Spleen (tissue), 11 donors: ENCODE measurements around the gene PEAR1. TPM values are rescaled to one million over a fixed set of nuclear protein-coding genes. Genes with fewer than 3 reads are reported as not detected.

Experiments used
- DNase-seq: peaks from one replicate; pipeline ENCODE4 v3.0.0-alpha.2; 2020
- H3K27ac ChIP-seq, 8 donors: fragments of 200-600 bp; sonication (generic) in 7 of 8; 1 replicate in 4 of 8; 2 replicates in 4 of 8; pipeline versions ENCODE4 v1.5.0 to v1.8.0; 2016 to 2021; ENCODE audit warnings: inconsistent platforms in 4 of 8, mild to moderate bottlenecking in 4 of 8, moderate library complexity in 1 of 8
- H3K27me3 ChIP-seq, 7 donors: fragments of 200-600 bp; sonication (generic) in 6 of 7; replicated peaks in 1 of 7; 1 replicate in 4 of 7; 2 replicates in 3 of 7; pipeline versions ENCODE4 v1.5.0 to v1.8.0; 2016 to 2021; ENCODE audit warnings: inconsistent platforms in 3 of 7, mild to moderate bottlenecking in 1 of 7
- H3K36me3 ChIP-seq, 6 donors: fragments of 200-600 bp; sonication (generic) in 5 of 6; 1 replicate in 4 of 6; 2 replicates in 2 of 6; pipeline versions ENCODE4 v1.5.0 to v1.8.0; 2016 to 2021; ENCODE audit warnings: inconsistent platforms in 2 of 6
- H3K4me1 ChIP-seq, 6 donors: fragments of 200-600 bp; sonication (generic) in 5 of 6; 1 replicate in 3 of 6; 2 replicates in 3 of 6; pipeline versions ENCODE4 v1.5.0 to v1.8.0; 2016 to 2021; ENCODE audit warnings: inconsistent platforms in 3 of 6
- H3K4me3 ChIP-seq, 8 donors: fragments of 200-600 bp; sonication (generic) in 7 of 8; 1 replicate in 4 of 8; 2 replicates in 4 of 8; pipeline versions ENCODE4 v1.5.0 to v1.8.0; 2016 to 2021; ENCODE audit warnings: inconsistent platforms in 4 of 8, mild to moderate bottlenecking in 4 of 8, moderate library complexity in 2 of 8
- H3K9me3 ChIP-seq, 8 donors: fragments of 200-600 bp; sonication (generic) in 7 of 8; 1 replicate in 4 of 8; 2 replicates in 4 of 8; pipeline versions ENCODE4 v1.5.0 to v1.8.0; 2016 to 2021; ENCODE audit warnings: inconsistent platforms in 4 of 8
- POLR2A ChIP-seq, 3 donors: fragments of 450-650 bp; IDR thresholded peaks; one replicate each; pipeline ENCODE4 v1.5.1; 2017; ENCODE audit warnings: antibody characterized with exemption in 3 of 3, mild to moderate bottlenecking in 1 of 3
- POLR2AphosphoS5 ChIP-seq, 3 donors: sonication (generic); formaldehyde crosslinking; IDR thresholded peaks; one replicate each; pipeline ENCODE4 v1.5.1; 2017; ENCODE audit warnings: antibody characterized with exemption in 3 of 3
- WGBS, 5 donors: extraction: QIAGEN DNeasy Blood & Tissue Kit in 3 of 5; methylation state at CpG; one replicate each; pipeline versions ENCODE4 v1.1.5 to v1.1.7; 2013 to 2018; 5-methylcytosine and 5-hydroxymethylcytosine counted together
- intact Hi-C: fragments of 100-400 bp; cut with DNase I; formaldehyde crosslinking; loops from one replicate; pipeline ENCODE4 v1.15.0; 2023; ENCODE audit warnings: low total_unique reads
- polyA plus RNA-seq, 3 donors: library from polyadenylated mRNA; stranded (reverse); fragments of 200-250 nt; gene quantifications; one replicate each; pipeline ENCODE4 v1.2.1, GENCODE V29; 2013
- total RNA-seq, 7 donors: library from RNA; depleted of rRNA in 3 of 7; stranded (reverse); fragments of >200 nt in 3 of 7; fragmentation: NEBNext Ultra II Directional in 4 of 7; extraction: Animal tissue kit (Norgen Biotek cat#: 25700) in 4 of 7; gene quantifications; one replicate each; pipeline versions ENCODE4 v1.1.0 to v1.2.1, GENCODE V29; 2016 to 2021
- TF ChIP-seq, protein P1 (sequence below), 11 experiments: fragments of 200-600 bp in 7 of 11; fragments of 450-650 bp in 4 of 11; sonication (generic) in 4 of 11; IDR thresholded peaks in 8 of 11; conservative IDR thresholded peaks in 3 of 11; 1 replicate in 7 of 11; 2 replicates in 4 of 11; pipeline versions ENCODE4 v1.4.0 to v1.8.0; 2016 to 2021; ENCODE audit warnings: antibody characterized with exemption in 11 of 11, inconsistent platforms in 4 of 11, mild to moderate bottlenecking in 1 of 11
- donor health status: healthy with polysubstance abuse.
- donor health status: DM: no; HTN: no; CAD: no; lungs with moderate emphysema.
- donor health status: DM: no; HTN: no; CAD: no.
- donor health status: Bipolar disorder and iron deficiency.
- donor health status: healthy.
- donor health status: DM: no; HTN: no; CAD: no.
- donor health status: DM: yes; HTN: yes; CAD: no.

The PEAR1 gene
- total and polyA plus RNA-seq, 10 donors, result 1.4 to 28.3 (median 20.2) TPM

DNA sequence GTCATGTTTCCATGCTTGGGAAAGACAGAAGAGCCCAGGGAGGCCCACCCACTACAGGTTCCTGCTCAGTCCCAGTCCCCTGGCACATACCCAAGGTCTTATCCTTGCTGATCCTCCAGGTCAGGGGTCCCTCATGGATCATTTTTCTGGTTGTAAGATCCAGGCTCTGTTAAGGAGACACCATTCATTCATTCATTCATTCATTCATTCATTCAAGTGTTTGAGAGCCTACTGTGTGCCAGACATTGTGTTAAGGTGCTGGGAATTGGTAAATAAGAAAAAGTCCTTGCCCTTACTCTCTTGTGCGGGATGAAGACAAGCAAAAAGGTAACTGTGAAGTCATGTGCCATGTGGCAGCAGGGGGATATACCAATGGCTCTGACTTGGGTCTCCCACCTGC is 50.8 kb downstream of the PEAR1 start:
- no peak overlapping the region for H3K27ac ChIP-seq
- WGBS, 5 donors, result 90 to 98% (median 94%) methylated on average over 1 of the region's 1 CpG
- no peak overlapping the region for H3K4me3 ChIP-seq
- TF ChIP-seq POLR2A (IDR thresholded peaks at IDR 0.05), result no peak
- TF ChIP-seq, protein P1, sequence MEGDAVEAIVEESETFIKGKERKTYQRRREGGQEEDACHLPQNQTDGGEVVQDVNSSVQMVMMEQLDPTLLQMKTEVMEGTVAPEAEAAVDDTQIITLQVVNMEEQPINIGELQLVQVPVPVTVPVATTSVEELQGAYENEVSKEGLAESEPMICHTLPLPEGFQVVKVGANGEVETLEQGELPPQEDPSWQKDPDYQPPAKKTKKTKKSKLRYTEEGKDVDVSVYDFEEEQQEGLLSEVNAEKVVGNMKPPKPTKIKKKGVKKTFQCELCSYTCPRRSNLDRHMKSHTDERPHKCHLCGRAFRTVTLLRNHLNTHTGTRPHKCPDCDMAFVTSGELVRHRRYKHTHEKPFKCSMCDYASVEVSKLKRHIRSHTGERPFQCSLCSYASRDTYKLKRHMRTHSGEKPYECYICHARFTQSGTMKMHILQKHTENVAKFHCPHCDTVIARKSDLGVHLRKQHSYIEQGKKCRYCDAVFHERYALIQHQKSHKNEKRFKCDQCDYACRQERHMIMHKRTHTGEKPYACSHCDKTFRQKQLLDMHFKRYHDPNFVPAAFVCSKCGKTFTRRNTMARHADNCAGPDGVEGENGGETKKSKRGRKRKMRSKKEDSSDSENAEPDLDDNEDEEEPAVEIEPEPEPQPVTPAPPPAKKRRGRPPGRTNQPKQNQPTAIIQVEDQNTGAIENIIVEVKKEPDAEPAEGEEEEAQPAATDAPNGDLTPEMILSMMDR (IDR thresholded peaks at IDR 0.05 in 8 of 11, conservative IDR thresholded peaks at IDR 0.05 in 3 of 11), result no peak
- TF ChIP-seq POLR2AphosphoS5 (IDR thresholded peaks at IDR 0.05), result no peak
- DNase-seq, result no peak
- no peaks in the 10 kb centered on the region for H3K9me3 ChIP-seq
- H3K4me1 ChIP-seq, result no peaks in the 10 kb centered on the region
- no peaks in the 10 kb centered on the region for H3K27me3 ChIP-seq
- H3K36me3 ChIP-seq, result peaks cover 0 to 100% (median 84%) of the 10 kb centered on the region in 6 donors
- intact Hi-C loops, result no loop called here

- peak; percentile 42 for DNase-seq
- Histone ChIP-seq H3K27ac (no peak overlapping the region), H3K9me3 (no peaks in the 10 kb centered on the region), H3K4me3 (no peak overlapping the region), H3K36me3 (peaks cover 0 to 100% (median 81%) of the 10 kb centered on the region in 6 donors), H3K4me1 (no peaks in the 10 kb centered on the region), H3K27me3 (no peaks in the 10 kb centered on the region)
- intact Hi-C loops, result no loop called here
- 95 to 96% (median 95%) methylated on average over 8 of the region's 8 CpGs for WGBS, 5 donors
- no peak for TF ChIP-seq POLR2A (IDR thresholded peaks at IDR 0.05)
- no peak for TF ChIP-seq POLR2AphosphoS5 (IDR thresholded peaks at IDR 0.05)
- TF ChIP-seq, protein P1 (IDR thresholded peaks at IDR 0.05 in 8 of 11, conservative IDR thresholded peaks at IDR 0.05 in 3 of 11), result no peak
Observed at GRCh38 chr1:156944848-156945247, 51.3 kb downstream of the PEAR1 start.

GRCh38 chr1:156945881-156946661 is 52.6 kb downstream of the PEAR1 start:
- H3K36me3 ChIP-seq, result peaks cover 0 to 100% (median 79%) of the 10 kb centered on the region in 6 donors
- 82 to 91% (median 87%) methylated on average over 11 of the region's 11 CpGs for WGBS, 5 donors
- H3K27me3 ChIP-seq, result no peaks in the 10 kb centered on the region
- intact Hi-C loops, result no loop called here
- H3K27ac ChIP-seq, result no peak overlapping the region
- H3K4me1 ChIP-seq, result no peaks in the 10 kb centered on the region
- TF ChIP-seq, protein P1 (IDR thresholded peaks at IDR 0.05 in 8 of 11, conservative IDR thresholded peaks at IDR 0.05 in 3 of 11), result no peak
- peak in 1 of 3 donors; percentile 25 for TF ChIP-seq POLR2AphosphoS5 (IDR thresholded peaks at IDR 0.05)
- no peaks in the 10 kb centered on the region for H3K9me3 ChIP-seq
- DNase-seq, result no peak
- H3K4me3 ChIP-seq, result no peak overlapping the region

- TF ChIP-seq POLR2AphosphoS5 (IDR thresholded peaks at IDR 0.05), result no peak
- no peak for TF ChIP-seq POLR2A (IDR thresholded peaks at IDR 0.05)
- TF ChIP-seq, protein P1 (IDR thresholded peaks at IDR 0.05 in 8 of 11, conservative IDR thresholded peaks at IDR 0.05 in 3 of 11), result no peak
- WGBS, 5 donors, result 90 to 95% (median 93%) methylated on average over 8 to 9 of the region's 9 CpGs
Observed at GRCh38 chr1:156947127-156947526, 53.6 kb downstream of the PEAR1 start.

More at GRCh38 chr1:156947127-156947526, 53.6 kb downstream of the PEAR1 start:
- H3K27ac ChIP-seq, result no peak overlapping the region
- no peak overlapping the region for H3K4me3 ChIP-seq
- H3K4me1 ChIP-seq, result no peaks in the 10 kb centered on the region
- no peaks in the 10 kb centered on the region for H3K27me3 ChIP-seq
- intact Hi-C loops, result no loop called here
- peaks cover 0 to 100% (median 71%) of the 10 kb centered on the region in 6 donors for H3K36me3 ChIP-seq
- no peak for DNase-seq
- no peaks in the 10 kb centered on the region for H3K9me3 ChIP-seq
